Panc1 (cell line): ENCODE data around the gene ADARB2. TPM values are rescaled to one million over a fixed set of nuclear protein-coding genes. Genes with fewer than 3 reads are reported as not detected.

Experiments
- ATAC-seq: fragments of 200-7000 bp; cut with Tn5 transposase; 2 replicates; pipeline ENCODE4 v1.9.1; 2020; ENCODE audit warnings: mild to moderate bottlenecking, moderate library complexity
- BruUV-seq: library from RNA; stranded (reverse); fragments of 400-500 nt; replicated peaks from 2 replicates; lab custom pipeline; 2021; lab: Mats Ljungman, UMichigan
- CTCF ChIA-PET: fragments of 300-600 bp; sonication (Branson Sonifier 250); formaldehyde crosslinking; loops from one replicate; lab custom pipeline; 2022; ENCODE audit warnings: antibody characterized with exemption; lab: Charles Lee
- POLR2A ChIA-PET: fragments of 300-600 bp; sonication (Branson Sonifier 250); formaldehyde crosslinking; loops from one replicate; lab custom pipeline; 2022; ENCODE audit warnings: antibody characterized with exemption; lab: Charles Lee
- DNase-seq: peaks from one replicate; pipeline ENCODE4 v3.0.0-alpha.2; 2010; ENCODE audit warnings: low read depth, low spot score
- H3K27ac ChIP-seq: 2 replicates; pipeline ENCODE4 v1.5.1; 2011; ENCODE audit warnings: mild to moderate bottlenecking, low read length, inconsistent platforms
- H3K27me3 ChIP-seq: fragments of 200-500 bp; sonication (Bioruptor generic); 2 replicates; pipeline ENCODE4 v1.6.0; 2014; ENCODE audit warnings: low read length, inconsistent platforms; ENCODE audit not compliant: control insufficient read depth, insufficient read depth
- H3K36me3 ChIP-seq: fragments of 200-500 bp; sonication (Bioruptor generic); 2 replicates; pipeline ENCODE4 v1.5.1; 2014; ENCODE audit warnings: inconsistent platforms, mild to moderate bottlenecking, low read length, moderate library complexity; ENCODE audit not compliant: control insufficient read depth, insufficient read depth
- H3K4me1 ChIP-seq: 2 replicates; pipeline ENCODE4 v1.5.1; 2011; ENCODE audit warnings: inconsistent platforms, mild to moderate bottlenecking, low read length, moderate library complexity; ENCODE audit not compliant: control insufficient read depth, insufficient read depth
- H3K4me3 ChIP-seq, 2 experiments: 2 replicates each; pipeline ENCODE4 v1.5.1; 2011 to 2012; ENCODE audit warnings: low read depth in 2 of 2, low read length in 2 of 2, mild to moderate bottlenecking in 2 of 2, inconsistent platforms in 1 of 2, moderate library complexity in 1 of 2
- H3K9me3 ChIP-seq: fragments of 200-500 bp; sonication (Bioruptor generic); 2 replicates; pipeline ENCODE4 v1.5.1; 2014; ENCODE audit warnings: low read depth, mild to moderate bottlenecking, inconsistent platforms, low read length, moderate library complexity; ENCODE audit not compliant: control insufficient read depth, insufficient read depth
- POLR2AphosphoS5 ChIP-seq: IDR thresholded peaks from 2 replicates; pipeline ENCODE4 v1.6.1; 2012; ENCODE audit warnings: mild to moderate bottlenecking, low read depth, low read length, moderate library complexity
- SIN3A ChIP-seq: IDR thresholded peaks from 2 replicates; pipeline ENCODE4 v1.6.1; 2012; ENCODE audit warnings: low read depth, mild to moderate bottlenecking, low read length, moderate library complexity, borderline replicate concordance; ENCODE audit not compliant: insufficient read depth
- TCF7L2 ChIP-seq: IDR thresholded peaks from 2 replicates; pipeline ENCODE4 v1.6.1; 2011; ENCODE audit warnings: mild to moderate bottlenecking, low read depth, low read length, inconsistent platforms
- in situ Hi-C: cut with HindIII; loops from 2 replicates; pipeline ENCODE4 v1.10.0; 2016; ENCODE audit warnings: low sequenced_read_pairs, low pct_unique_long_range_greater_than_20kb
- intact Hi-C: fragments of 100-400 bp; cut with micrococcal nuclease; formaldehyde crosslinking; loops from one replicate; pipeline ENCODE4 v1.10.0; 2022; ENCODE audit not compliant: unreplicated experiment
- total RNA-seq: library from RNA; stranded (reverse); gene quantifications from one replicate; pipeline ENCODE4 v1.2.1, GENCODE V29; 2021; ENCODE audit not compliant: unreplicated experiment
- TF ChIP-seq, protein P1 (sequence below): fragments of 450-650 bp; IDR thresholded peaks from 2 replicates; pipeline ENCODE4 v1.5.1; 2017; ENCODE audit warnings: mild to moderate bottlenecking
- TF ChIP-seq, protein P2 (sequence below), 2 experiments: IDR thresholded peaks; 2 replicates each; pipeline ENCODE4 v1.6.1; 2011 to 2012; ENCODE audit warnings: low read depth in 2 of 2, control low read depth in 1 of 2, low read length in 1 of 2, mild to moderate bottlenecking in 1 of 2, moderate library complexity in 1 of 2; ENCODE audit not compliant: insufficient read depth in 1 of 2

The ADARB2 gene
- total RNA-seq, 1 experiment from 2014 or later = 0.31 TPM

DNA sequence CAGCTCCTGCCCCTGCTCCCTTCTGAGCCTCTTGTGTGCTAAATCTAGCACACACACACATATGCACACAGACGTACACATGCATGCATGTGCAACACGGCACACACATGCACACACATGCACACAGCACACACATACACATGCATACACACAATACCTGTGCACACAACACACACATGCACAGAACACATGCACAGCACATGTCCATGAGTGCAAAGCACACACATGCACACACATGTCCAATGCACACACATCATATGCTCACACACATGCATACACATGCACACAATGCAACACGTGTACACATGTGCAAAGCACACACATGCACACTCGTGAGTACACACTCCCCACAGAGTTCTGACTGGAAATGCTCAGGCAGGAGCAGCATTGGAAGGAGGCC is 566.1 kb downstream of the ADARB2 start:
- no peaks in the 10 kb centered on the region for H3K9me3 ChIP-seq
- DNase-seq (no peak), ATAC-seq (no peak)
- no TSS peak for BruUV-seq
- H3K27me3 ChIP-seq = no peaks in the 10 kb centered on the region; the same call in 1 of the 2 replicates
- intact Hi-C loops = no loop called here
- ChIA-PET CTCF (no interaction called here), POLR2A (no interaction called here)
- in situ Hi-C loops = no loop called here
- no peaks in the 10 kb centered on the region for H3K4me1 ChIP-seq
- H3K27ac ChIP-seq = no peak overlapping the region
- no peak overlapping the region for H3K4me3 ChIP-seq
- TF ChIP-seq SIN3A (no peak), TCF7L2 (no peak), POLR2AphosphoS5 (no peak)
- TF ChIP-seq, protein P1, sequence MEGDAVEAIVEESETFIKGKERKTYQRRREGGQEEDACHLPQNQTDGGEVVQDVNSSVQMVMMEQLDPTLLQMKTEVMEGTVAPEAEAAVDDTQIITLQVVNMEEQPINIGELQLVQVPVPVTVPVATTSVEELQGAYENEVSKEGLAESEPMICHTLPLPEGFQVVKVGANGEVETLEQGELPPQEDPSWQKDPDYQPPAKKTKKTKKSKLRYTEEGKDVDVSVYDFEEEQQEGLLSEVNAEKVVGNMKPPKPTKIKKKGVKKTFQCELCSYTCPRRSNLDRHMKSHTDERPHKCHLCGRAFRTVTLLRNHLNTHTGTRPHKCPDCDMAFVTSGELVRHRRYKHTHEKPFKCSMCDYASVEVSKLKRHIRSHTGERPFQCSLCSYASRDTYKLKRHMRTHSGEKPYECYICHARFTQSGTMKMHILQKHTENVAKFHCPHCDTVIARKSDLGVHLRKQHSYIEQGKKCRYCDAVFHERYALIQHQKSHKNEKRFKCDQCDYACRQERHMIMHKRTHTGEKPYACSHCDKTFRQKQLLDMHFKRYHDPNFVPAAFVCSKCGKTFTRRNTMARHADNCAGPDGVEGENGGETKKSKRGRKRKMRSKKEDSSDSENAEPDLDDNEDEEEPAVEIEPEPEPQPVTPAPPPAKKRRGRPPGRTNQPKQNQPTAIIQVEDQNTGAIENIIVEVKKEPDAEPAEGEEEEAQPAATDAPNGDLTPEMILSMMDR = no peak
- TF ChIP-seq, protein P2, sequence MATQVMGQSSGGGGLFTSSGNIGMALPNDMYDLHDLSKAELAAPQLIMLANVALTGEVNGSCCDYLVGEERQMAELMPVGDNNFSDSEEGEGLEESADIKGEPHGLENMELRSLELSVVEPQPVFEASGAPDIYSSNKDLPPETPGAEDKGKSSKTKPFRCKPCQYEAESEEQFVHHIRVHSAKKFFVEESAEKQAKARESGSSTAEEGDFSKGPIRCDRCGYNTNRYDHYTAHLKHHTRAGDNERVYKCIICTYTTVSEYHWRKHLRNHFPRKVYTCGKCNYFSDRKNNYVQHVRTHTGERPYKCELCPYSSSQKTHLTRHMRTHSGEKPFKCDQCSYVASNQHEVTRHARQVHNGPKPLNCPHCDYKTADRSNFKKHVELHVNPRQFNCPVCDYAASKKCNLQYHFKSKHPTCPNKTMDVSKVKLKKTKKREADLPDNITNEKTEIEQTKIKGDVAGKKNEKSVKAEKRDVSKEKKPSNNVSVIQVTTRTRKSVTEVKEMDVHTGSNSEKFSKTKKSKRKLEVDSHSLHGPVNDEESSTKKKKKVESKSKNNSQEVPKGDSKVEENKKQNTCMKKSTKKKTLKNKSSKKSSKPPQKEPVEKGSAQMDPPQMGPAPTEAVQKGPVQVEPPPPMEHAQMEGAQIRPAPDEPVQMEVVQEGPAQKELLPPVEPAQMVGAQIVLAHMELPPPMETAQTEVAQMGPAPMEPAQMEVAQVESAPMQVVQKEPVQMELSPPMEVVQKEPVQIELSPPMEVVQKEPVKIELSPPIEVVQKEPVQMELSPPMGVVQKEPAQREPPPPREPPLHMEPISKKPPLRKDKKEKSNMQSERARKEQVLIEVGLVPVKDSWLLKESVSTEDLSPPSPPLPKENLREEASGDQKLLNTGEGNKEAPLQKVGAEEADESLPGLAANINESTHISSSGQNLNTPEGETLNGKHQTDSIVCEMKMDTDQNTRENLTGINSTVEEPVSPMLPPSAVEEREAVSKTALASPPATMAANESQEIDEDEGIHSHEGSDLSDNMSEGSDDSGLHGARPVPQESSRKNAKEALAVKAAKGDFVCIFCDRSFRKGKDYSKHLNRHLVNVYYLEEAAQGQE (IDR thresholded peaks at IDR 0.05; ENCODE audit: insufficient read depth in 1 of 2, low read depth in 2 of 2, low read length in 1 of 2) = no peak
- H3K36me3 ChIP-seq = no peaks in the 10 kb centered on the region

GRCh38 chr10:1170867-1171180 is 566.5 kb downstream of the ADARB2 start:
- Histone ChIP-seq H3K36me3 (no peaks in the 10 kb centered on the region), H3K27me3 (no peaks in the 10 kb centered on the region; the same call in 1 of the 2 replicates), H3K27ac (no peak overlapping the region), H3K4me3 (no peak overlapping the region), H3K9me3 (no peaks in the 10 kb centered on the region), H3K4me1 (no peaks in the 10 kb centered on the region)
- ATAC-seq (no peak), DNase-seq (no peak)
- intact Hi-C loops = no loop called here
- POLR2A ChIA-PET = no interaction called here
- BruUV-seq = no TSS peak
- CTCF ChIA-PET = no interaction called here
- in situ Hi-C loops = no loop called here
- TF ChIP-seq TCF7L2 (no peak), SIN3A (no peak), POLR2AphosphoS5 (no peak)
- TF ChIP-seq, protein P1 = no peak
- TF ChIP-seq, protein P2 (IDR thresholded peaks at IDR 0.05; ENCODE audit: insufficient read depth in 1 of 2, low read depth in 2 of 2, low read length in 1 of 2) = no peak
